GM12878 (cell line): ENCODE data around the gene UVSSA. TPM values are rescaled to one million over a fixed set of nuclear protein-coding genes. Genes with fewer than 3 reads are reported as not detected.

ENCODE experiments used
- ATAC-seq: fragments of 200-7000 bp; cut with Tn5 transposase; 3 replicates; pipeline ENCODE4 v1.9.1; 2020; ENCODE audit warnings: mild to moderate bottlenecking, moderate library complexity
- BruUV-seq: library from RNA; stranded (reverse); fragments of 400-500 nt; replicated peaks from 2 replicates; lab custom pipeline; 2021; lab: Mats Ljungman, UMichigan
- CTCF ChIA-PET: fragments of 300-600 bp; sonication (Branson Sonifier 250); formaldehyde crosslinking; extraction: SDS; loops from one replicate; lab custom pipeline; 2021; ENCODE audit warnings: inconsistent platforms; lab: Yijun Ruan, JAX
- POLR2A ChIA-PET: fragments of 350-600 bp; formaldehyde crosslinking; extraction: SDS; loops from one replicate; lab custom pipeline; 2021; ENCODE audit warnings: inconsistent platforms; lab: Charles Lee
- RAD21 ChIA-PET: fragments of 300-600 bp; sonication (Branson Sonifier 250); formaldehyde crosslinking; loops from one replicate; lab custom pipeline; 2023; ENCODE audit warnings: antibody characterized with exemption; ENCODE audit not compliant: unreplicated experiment; lab: Charles Lee
- SMC1A ChIA-PET: fragments of 300-600 bp; sonication (Branson Sonifier 250); formaldehyde crosslinking; loops from one replicate; lab custom pipeline; 2023; ENCODE audit not compliant: unreplicated experiment, uncharacterized antibody; lab: Charles Lee
- DNase-seq: peaks from one replicate; pipeline ENCODE4 v3.0.0-alpha.2; 2011; ENCODE audit warnings: low read depth, low spot score
- FAIRE-seq: peaks from 3 replicates; lab custom pipeline; 2011; peaks lifted over from hg19 to GRCh38; lab: Jason Lieb, UNC
- H2AFZ ChIP-seq: 2 replicates; pipeline ENCODE4 v1.6.0; 2011; ENCODE audit warnings: low read depth, low read length, control low read depth; ENCODE audit not compliant: control insufficient read depth
- H3K27ac ChIP-seq: 2 replicates; pipeline ENCODE4 v1.5.1; 2011; ENCODE audit warnings: control low read depth; ENCODE audit not compliant: control insufficient read depth, insufficient read depth
- H3K27me3 ChIP-seq, 2 experiments: replicated peaks in 1 of 2; 2 replicates each; pipeline versions ENCODE4 v1.6.0 to v1.6.1; 2011; ENCODE audit warnings: low read length in 1 of 2; ENCODE audit not compliant: control insufficient read depth in 2 of 2, insufficient read depth in 2 of 2
- H3K36me3 ChIP-seq, 2 experiments: 2 replicates each; pipeline ENCODE4 v1.5.1; 2011; ENCODE audit warnings: low read length in 1 of 2; ENCODE audit not compliant: control insufficient read depth in 2 of 2, insufficient read depth in 2 of 2
- H3K4me1 ChIP-seq: 2 replicates; pipeline ENCODE4 v1.6.1; 2011; ENCODE audit warnings: mild to moderate bottlenecking, low read length, moderate library complexity, mixed read lengths; ENCODE audit not compliant: control insufficient read depth, insufficient read depth
- H3K4me2 ChIP-seq: 2 replicates; pipeline ENCODE4 v1.6.0; 2011; ENCODE audit warnings: control low read depth; ENCODE audit not compliant: control insufficient read depth, insufficient read depth
- H3K4me3 ChIP-seq: fragments of 200-600 bp; sonication (generic); 2 replicates; pipeline ENCODE4 v1.5.1; 2016
- H3K79me2 ChIP-seq: 2 replicates; pipeline ENCODE4 v1.6.0; 2011; ENCODE audit warnings: low read length; ENCODE audit not compliant: control insufficient read depth, insufficient read depth
- H3K9ac ChIP-seq: 2 replicates; pipeline ENCODE4 v1.8.0; 2011; ENCODE audit warnings: low read length, control low read depth, mixed read lengths; ENCODE audit not compliant: control insufficient read depth, insufficient read depth
- H3K9me3 ChIP-seq: replicated peaks from 3 replicates; pipeline ENCODE4 v1.5.1; 2011; ENCODE audit warnings: mild to moderate bottlenecking, low read length; ENCODE audit not compliant: control insufficient read depth, insufficient read depth
- H4K20me1 ChIP-seq: 2 replicates; pipeline ENCODE4 v1.6.0; 2011; ENCODE audit not compliant: control insufficient read depth, insufficient read depth
- BCL11A ChIP-seq: IDR thresholded peaks from 2 replicates; pipeline ENCODE4 v1.6.1; 2011; ENCODE audit warnings: low read depth, low read length
- CBFB ChIP-seq: IDR thresholded peaks from 2 replicates; pipeline ENCODE4 v1.6.1; 2016; ENCODE audit warnings: antibody characterized with exemption, low read depth
- E4F1 ChIP-seq: fragments of 450-650 bp; IDR thresholded peaks from 2 replicates; pipeline ENCODE4 v1.6.1; 2018; ENCODE audit warnings: borderline replicate concordance, mild to moderate bottlenecking; ENCODE audit not compliant: partially characterized antibody
- GATAD2B ChIP-seq: fragments of 450-650 bp; conservative IDR thresholded peaks from 2 replicates; pipeline ENCODE4 v1.6.1; 2017; ENCODE audit warnings: low read depth, mild to moderate bottlenecking, moderate library complexity
- HCFC1 ChIP-seq: fragments of 150-350 bp; IDR thresholded peaks from 2 replicates; pipeline ENCODE4 v1.6.1; 2014; ENCODE audit warnings: low read length
- IKZF1 ChIP-seq: fragments of 450-650 bp; conservative IDR thresholded peaks from 2 replicates; pipeline ENCODE4 v1.6.1; 2017; ENCODE audit warnings: antibody characterized with exemption, mild to moderate bottlenecking
- LARP7 ChIP-seq: fragments of 450-650 bp; IDR thresholded peaks from 2 replicates; pipeline ENCODE4 v1.6.1; 2017; ENCODE audit warnings: mild to moderate bottlenecking
- NBN ChIP-seq: fragments of 450-650 bp; IDR thresholded peaks from 2 replicates; pipeline ENCODE4 v1.6.1; 2016
- NFIC ChIP-seq: IDR thresholded peaks from 2 replicates; pipeline ENCODE4 v1.6.1; 2012; ENCODE audit warnings: low read depth, mild to moderate bottlenecking, inconsistent platforms, low read length, moderate library complexity
- POLR2AphosphoS5 ChIP-seq: IDR thresholded peaks from 2 replicates; pipeline ENCODE4 v1.6.1; 2011; ENCODE audit warnings: mild to moderate bottlenecking, low read length, inconsistent platforms
- RAD21 ChIP-seq: IDR thresholded peaks from 2 replicates; pipeline ENCODE4 v1.6.1; 2011; ENCODE audit warnings: mild to moderate bottlenecking, low read depth, low read length, moderate library complexity; ENCODE audit not compliant: insufficient read depth
- RAD51 ChIP-seq: fragments of 450-650 bp; IDR thresholded peaks from 2 replicates; pipeline ENCODE4 v1.6.1; 2016; ENCODE audit warnings: moderate library complexity, mild to moderate bottlenecking, inconsistent platforms
- SPI1 ChIP-seq: IDR thresholded peaks from 2 replicates; pipeline ENCODE4 v1.6.1; 2011; ENCODE audit warnings: low read depth, mild to moderate bottlenecking, low read length, moderate library complexity, borderline replicate concordance; ENCODE audit not compliant: insufficient read depth
- STAT1 ChIP-seq: fragments of 450-650 bp; conservative IDR thresholded peaks from 2 replicates; pipeline ENCODE4 v1.6.1; 2014; ENCODE audit warnings: antibody characterized with exemption, mild to moderate bottlenecking
- TCF12 ChIP-seq: IDR thresholded peaks from 2 replicates; pipeline ENCODE4 v1.6.1; 2011; ENCODE audit warnings: low read depth, mild to moderate bottlenecking, low read length
- USF1 ChIP-seq: IDR thresholded peaks from 2 replicates; pipeline ENCODE4 v1.6.1; 2011; ENCODE audit warnings: borderline replicate concordance, low read depth, mild to moderate bottlenecking, moderate library complexity, mixed read lengths, low read length; ENCODE audit not compliant: insufficient read depth; ENCODE audit errors: extremely low read length
- YY1 ChIP-seq: IDR thresholded peaks from 2 replicates; pipeline ENCODE4 v1.6.1; 2011; ENCODE audit warnings: low read depth, mild to moderate bottlenecking, low read length
- ZBTB40 ChIP-seq: fragments of 450-650 bp; IDR thresholded peaks from 2 replicates; pipeline ENCODE4 v1.6.1; 2016; ENCODE audit warnings: mild to moderate bottlenecking, moderate library complexity, borderline replicate concordance
- ZNF274 ChIP-seq: IDR thresholded peaks from one replicate; pipeline ENCODE4 v1.8.0; 2011; ENCODE audit not compliant: insufficient read length, insufficient read depth
- WGBS: methylation state at CpG from one replicate; pipeline ENCODE4 v1.1.6; 2016; ENCODE audit warnings: low lambda C conversion rate; ENCODE audit not compliant: insufficient replicate concordance, insufficient coverage; ENCODE audit errors: missing lambda C conversion rate; 5-methylcytosine and 5-hydroxymethylcytosine counted together
- in situ Hi-C: fragments of 300-500 bp; cut with MboI; formaldehyde crosslinking; loops from 9 replicates; pipeline ENCODE4 v1.14.3; 2018; ENCODE audit warnings: mixed read lengths
- intact Hi-C: fragments of 100-400 bp; cut with micrococcal nuclease; formaldehyde crosslinking; loops from one replicate; pipeline ENCODE4 v1.14.2; 2022; ENCODE audit not compliant: unreplicated experiment
- polyA plus RNA-seq, 11 experiments: library from polyadenylated mRNA; depleted of rRNA in 4 of 11; unstranded in 6 of 11; stranded (reverse) in 5 of 11; fragments of >200 nt; fragmentation: Nextera tagmentation in 4 of 11; fragmentation: Illumina TruSeq in 1 of 11; extraction: Ambion mirVana in 4 of 11; extraction: Trizol in 1 of 11; gene quantifications; 1 replicate in 1 of 11; 2 replicates in 10 of 11; pipeline versions ENCODE4 v1.2.1 to v1.2.3, GENCODE V29; 2011 to 2016; ENCODE audit warnings: inconsistent platforms in 2 of 11, missing spikeins in 2 of 11, low read depth in 1 of 11
- total RNA-seq, 4 experiments: library from RNA; depleted of rRNA in 3 of 4; stranded (reverse); fragments of >200 nt in 3 of 4; fragmentation: Illumina TruSeq in 1 of 4; extraction: Trizol in 1 of 4; gene quantifications; 2 replicates each; pipeline versions ENCODE4 v1.2.1 to v1.2.3, GENCODE V29; 2013 to 2021

Gene UVSSA
- total and polyA plus RNA-seq, 10 of the 15 experiments (the other 5 are each of a cell fraction or from before 2014, with no cell fraction given) = 0.34 to 16.8 (median 3.6) TPM

- no peaks in the 10 kb centered on the region; a peak in 1 of 4 replicates for H3K36me3 ChIP-seq
- POLR2A ChIA-PET = no interaction called here
- CTCF ChIA-PET = no interaction called here
- RAD21 ChIA-PET = no interaction called here
- 87% methylated on average over 17 of the region's 17 CpGs for WGBS
- BruUV-seq = no TSS peak
- DNase-seq = no peak
- intact Hi-C loops = loop anchor here (5.0 kb wide), 1 partner anchor 335 kb away; no protein-coding TSS in a partner anchor
- H3K79me2 ChIP-seq = no peaks in the 10 kb centered on the region
- no peak overlapping the region for H3K4me2 ChIP-seq
- no peak overlapping the region for H3K9ac ChIP-seq
- in situ Hi-C loops = no loop called here
- SMC1A ChIA-PET = no interaction called here
- no peaks in the 10 kb centered on the region for H3K9me3 ChIP-seq
- H3K4me3 ChIP-seq = no peak overlapping the region
- H2AFZ ChIP-seq = no peak overlapping the region
- no peaks in the 10 kb centered on the region for H3K27me3 ChIP-seq
- H4K20me1 ChIP-seq = no peaks in the 10 kb centered on the region
- no peak for ATAC-seq
- no peak overlapping the region for H3K27ac ChIP-seq
- no peaks in the 10 kb centered on the region for H3K4me1 ChIP-seq
- FAIRE-seq = no peak
- TF ChIP-seq IKZF1 (no peak), E4F1 (no peak), YY1 (no peak), BCL11A (no peak), CBFB (no peak), ZBTB40 (no peak), SPI1 (no peak), NFIC (no peak), STAT1 (no peak), NBN (no peak), TCF12 (no peak), RAD21 (no peak), GATAD2B (no peak), RAD51 (no peak), HCFC1 (no peak), LARP7 (no peak), USF1 (no peak), ZNF274 (no peak), POLR2AphosphoS5 (no peak)
Measured at GRCh38 chr4:1362521-1362920, 15.5 kb downstream of the UVSSA start.
